Measurements from ENCODE around the gene MRM3.

DNA sequence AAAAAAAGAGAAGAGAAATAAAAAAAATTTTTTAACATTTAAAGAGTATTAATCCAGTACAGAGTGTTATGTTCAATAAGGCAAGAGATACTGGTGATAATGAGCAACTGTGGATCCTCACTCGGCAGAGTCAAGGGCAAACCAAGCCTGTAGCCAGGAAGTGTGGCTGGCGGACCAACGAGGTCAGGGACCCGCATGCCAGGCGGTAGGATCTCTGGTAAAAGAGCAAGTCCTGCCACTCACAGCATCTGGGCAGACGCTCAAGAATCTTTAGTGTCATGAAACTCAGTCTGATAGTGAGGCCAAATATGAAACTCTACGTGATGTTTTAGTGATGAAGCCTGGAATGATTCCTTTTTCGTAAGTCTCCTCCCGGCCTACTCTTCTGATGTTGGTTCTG is 21.8 kb upstream of the MRM3 start:
- TF ChIP-seq, protein P1, sequence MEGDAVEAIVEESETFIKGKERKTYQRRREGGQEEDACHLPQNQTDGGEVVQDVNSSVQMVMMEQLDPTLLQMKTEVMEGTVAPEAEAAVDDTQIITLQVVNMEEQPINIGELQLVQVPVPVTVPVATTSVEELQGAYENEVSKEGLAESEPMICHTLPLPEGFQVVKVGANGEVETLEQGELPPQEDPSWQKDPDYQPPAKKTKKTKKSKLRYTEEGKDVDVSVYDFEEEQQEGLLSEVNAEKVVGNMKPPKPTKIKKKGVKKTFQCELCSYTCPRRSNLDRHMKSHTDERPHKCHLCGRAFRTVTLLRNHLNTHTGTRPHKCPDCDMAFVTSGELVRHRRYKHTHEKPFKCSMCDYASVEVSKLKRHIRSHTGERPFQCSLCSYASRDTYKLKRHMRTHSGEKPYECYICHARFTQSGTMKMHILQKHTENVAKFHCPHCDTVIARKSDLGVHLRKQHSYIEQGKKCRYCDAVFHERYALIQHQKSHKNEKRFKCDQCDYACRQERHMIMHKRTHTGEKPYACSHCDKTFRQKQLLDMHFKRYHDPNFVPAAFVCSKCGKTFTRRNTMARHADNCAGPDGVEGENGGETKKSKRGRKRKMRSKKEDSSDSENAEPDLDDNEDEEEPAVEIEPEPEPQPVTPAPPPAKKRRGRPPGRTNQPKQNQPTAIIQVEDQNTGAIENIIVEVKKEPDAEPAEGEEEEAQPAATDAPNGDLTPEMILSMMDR (IDR thresholded peaks at IDR 0.05; ENCODE audit: insufficient read depth, low read length, poor library complexity, severe bottlenecking): no peak
- TF ChIP-seq EZH2phosphoT487 (conservative IDR thresholded peaks at IDR 0.05; ENCODE audit: low read length): no peak

Measured in SU-DHL-6 (cell line).